Right cardiac atrium (tissue), 5 donors: ENCODE measurements around the gene ZNF593. TPM values are rescaled to one million over a fixed set of nuclear protein-coding genes. Genes with fewer than 3 reads are reported as not detected.

ENCODE experiments used
- ATAC-seq, 2 donors: fragments of 200-7000 bp; cut with Tn5 transposase; one replicate each; pipeline versions ENCODE4 v1.8.0 to v1.9.1; 2020; ENCODE audit warnings: moderate library complexity in 2 of 2, mild to moderate bottlenecking in 1 of 2
- DNase-seq, 3 donors: peaks; one replicate each; pipeline ENCODE4 v3.0.0-alpha.2; 2020
- H3K27ac ChIP-seq: one replicate; pipeline ENCODE4 v1.5.1; 2013; ENCODE audit warnings: mild to moderate bottlenecking, low read length, control low read depth, moderate library complexity
- H3K27me3 ChIP-seq: one replicate; pipeline ENCODE4 v1.6.1; 2013; ENCODE audit not compliant: control insufficient read depth, insufficient read depth
- H3K4me1 ChIP-seq: one replicate; pipeline ENCODE4 v1.6.1; 2013; ENCODE audit warnings: low read length; ENCODE audit not compliant: control insufficient read depth, insufficient read depth
- H3K4me3 ChIP-seq: one replicate; pipeline ENCODE4 v1.5.1; 2013; ENCODE audit warnings: low read length, control low read depth
- H3K9me3 ChIP-seq: one replicate; pipeline ENCODE4 v1.6.1; 2013; ENCODE audit warnings: low read length; ENCODE audit not compliant: control insufficient read depth
- WGBS: extraction: QIAGEN DNeasy Blood & Tissue Kit; methylation state at CpG from one replicate; pipeline ENCODE4 v1.1.7; 2013; 5-methylcytosine and 5-hydroxymethylcytosine counted together
- intact Hi-C, 4 donors: fragments of 100-400 bp; cut with DNase I; formaldehyde crosslinking; loops; one replicate each; pipeline versions ENCODE4 v1.11.0 to v1.14.0; 2022 to 2023
- polyA plus RNA-seq: library from polyadenylated mRNA; stranded (reverse); fragments of 200-250 nt; gene quantifications from one replicate; pipeline ENCODE4 v1.2.3, GENCODE V29; 2013
- total RNA-seq, 4 donors: library from RNA; stranded (reverse); fragmentation: NEBNext Ultra II Directional; extraction: Animal tissue kit (Norgen Biotek cat#: 25700); gene quantifications; one replicate each; pipeline ENCODE4 v1.2.1, GENCODE V29; 2021
- donor health status: healthy with polysubstance abuse.
- donor health status: DM: no; HTN: yes; CAD: no.
- donor health status: DM: no; HTN: no; CAD: no.
- donor health status: DM: no; HTN: yes; CAD: no; lungs with severe emphysema.
- donor health status: DM: yes; HTN: yes; CAD: no.

Gene ZNF593
- total and polyA plus RNA-seq, 5 donors, result 14.4 to 31.9 (median 23.1) TPM

GRCh38 chr1:26218906-26219494 is 49.3 kb downstream of the ZNF593 start:
- no peak overlapping the region for H3K27ac ChIP-seq
- intact Hi-C loops, result no loop called here
- no peaks in the 10 kb centered on the region for H3K4me1 ChIP-seq
- no peak overlapping the region for H3K4me3 ChIP-seq
- no peaks in the 10 kb centered on the region for H3K9me3 ChIP-seq
- ATAC-seq, result peak; percentile 33 to 34
- H3K27me3 ChIP-seq, result no peaks in the 10 kb centered on the region
- peak in 2 of 3 donors; percentile 58 to 73 for DNase-seq
- WGBS, result 54% methylated on average over 11 of the region's 11 CpGs

Other genes starting within 250 kb of the ZNF593 start
- 1 to 10 TPM; 3.9 to 5.6 (median 4.2) TPM for gene PAFAH2, start 171.8 kb upstream of the ZNF593 start, total RNA-seq
- gene PAFAH2, start 171.8 kb upstream of the ZNF593 start, polyA plus RNA-seq, result 2.0 TPM
- 1 to 10 TPM in 3 of 4 donors, under 1 TPM in 1; 0.78 to 4.3 (median 2.7) TPM for gene EXTL1, start 148.1 kb upstream of the ZNF593 start, total RNA-seq
- gene EXTL1, start 148.1 kb upstream of the ZNF593 start, polyA plus RNA-seq, result 2.2 TPM
- gene SLC30A2, start 123.8 kb upstream of the ZNF593 start, total RNA-seq, result under 1 TPM; 0.24 to 0.48 (median 0.41) TPM
- gene SLC30A2, start 123.8 kb upstream of the ZNF593 start, polyA plus RNA-seq, result 0.36 TPM
- 100 to 1,000 TPM; 121 to 194 (median 155) TPM for gene TRIM63, start 102.3 kb upstream of the ZNF593 start, total RNA-seq
- gene TRIM63, start 102.3 kb upstream of the ZNF593 start, polyA plus RNA-seq, result 184 TPM
- 1 to 10 TPM; 3.7 to 5.2 (median 4.5) TPM for gene PDIK1L, start 58.1 kb upstream of the ZNF593 start, total RNA-seq
- gene PDIK1L, start 58.1 kb upstream of the ZNF593 start, polyA plus RNA-seq, result 1.1 TPM
- 1 to 10 TPM; 1.9 to 2.7 (median 2.5) TPM for gene FAM110D, start 10.8 kb upstream of the ZNF593 start, total RNA-seq
- gene FAM110D, start 10.8 kb upstream of the ZNF593 start, polyA plus RNA-seq, result 4.2 TPM
- not detected for gene C1orf232, start 945 bp upstream of the ZNF593 start, total RNA-seq
- not detected for gene C1orf232, start 945 bp upstream of the ZNF593 start, polyA plus RNA-seq
- not detected for gene ZNF593OS, start 1.9 kb downstream of the ZNF593 start, total RNA-seq
- 0.18 TPM for gene ZNF593OS, start 1.9 kb downstream of the ZNF593 start, polyA plus RNA-seq
- gene CNKSR1, start 7.6 kb downstream of the ZNF593 start, total RNA-seq, result 1 to 10 TPM in 3 of 4 donors, under 1 TPM in 1; 0.62 to 1.8 (median 1.4) TPM
- gene CNKSR1, start 7.6 kb downstream of the ZNF593 start, polyA plus RNA-seq, result 0.86 TPM
- not detected for gene CATSPER4, start 20.7 kb downstream of the ZNF593 start, total RNA-seq
- gene CATSPER4, start 20.7 kb downstream of the ZNF593 start, polyA plus RNA-seq, result not detected
- 10 to 100 TPM; 18.9 to 56.2 (median 32.9) TPM for gene CEP85, start 64.3 kb downstream of the ZNF593 start, total RNA-seq
- 20.7 TPM for gene CEP85, start 64.3 kb downstream of the ZNF593 start, polyA plus RNA-seq
- 10 to 100 TPM; 28.9 to 71.3 (median 51.1) TPM for gene SH3BGRL3, start 110.2 kb downstream of the ZNF593 start, total RNA-seq
- 41.9 TPM for gene SH3BGRL3, start 110.2 kb downstream of the ZNF593 start, polyA plus RNA-seq
- 10 to 100 TPM; 13.7 to 18.5 (median 16.0) TPM for gene UBXN11, start 136.7 kb downstream of the ZNF593 start, total RNA-seq
- gene UBXN11, start 136.7 kb downstream of the ZNF593 start, polyA plus RNA-seq, result 13.3 TPM
- gene CD52, start 148.1 kb downstream of the ZNF593 start, total RNA-seq, result 1 to 10 TPM; 1.8 to 5.7 (median 4.1) TPM
- gene CD52, start 148.1 kb downstream of the ZNF593 start, polyA plus RNA-seq, result 4.5 TPM
- gene CRYBG2, start 184.2 kb downstream of the ZNF593 start, total RNA-seq, result not detected
- not detected for gene CRYBG2, start 184.2 kb downstream of the ZNF593 start, polyA plus RNA-seq
- under 1 TPM in 1 of 4 donors, not detected in 3; 0.23 TPM for gene ZNF683, start 202.8 kb downstream of the ZNF593 start, total RNA-seq
- not detected for gene ZNF683, start 202.8 kb downstream of the ZNF593 start, polyA plus RNA-seq
- not detected for gene LIN28A, start 240.9 kb downstream of the ZNF593 start, total RNA-seq
- gene LIN28A, start 240.9 kb downstream of the ZNF593 start, polyA plus RNA-seq, result not detected